ENCODE results near the gene DERL2. TPM values are rescaled to one million over a fixed set of nuclear protein-coding genes. Genes with fewer than 3 reads are reported as not detected.

Gene DERL2
- total and polyA plus RNA-seq, 2 experiments from 2014 or later: 65.0 to 113 TPM

DNA sequence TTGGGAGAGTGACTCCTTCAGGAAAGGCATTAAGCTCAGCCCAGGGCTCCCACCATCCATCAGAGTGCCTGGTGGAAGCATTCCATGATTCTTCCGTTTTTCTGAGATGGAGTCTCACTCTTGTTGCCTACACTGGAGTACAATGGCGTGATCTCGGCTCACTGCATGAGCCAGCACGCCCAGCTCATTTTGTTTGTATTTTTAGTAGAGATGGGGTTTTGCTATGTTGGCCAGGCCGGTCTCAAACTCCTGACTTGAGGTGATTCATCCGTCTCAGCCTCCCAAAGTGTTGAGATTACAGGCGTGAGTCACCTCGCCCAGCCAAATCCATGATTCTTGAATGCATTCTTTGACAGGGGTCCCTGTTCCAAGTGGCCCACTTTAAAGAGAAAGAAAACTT lies 23.5 kb upstream of the DERL2 start:
- Histone ChIP-seq H3K9me2 (ENCODE audit: insufficient read depth) (0 out of 2 replicates have a peak, but pooled peaks cover 3% of the 10 kb centered on the region), H3K4me1 (ENCODE audit: insufficient read depth) (peaks cover 4% of the 10 kb centered on the region), H3K79me2 (replicated peaks; ENCODE audit: insufficient read depth) (no peaks in the 10 kb centered on the region), H4K20me1 (replicated peaks; ENCODE audit: insufficient read depth) (no peaks in the 10 kb centered on the region), H3K4me2 (no peak overlapping the region), H3K27ac (ENCODE audit: low read depth) (no peak overlapping the region), H2AFZ (no peak overlapping the region; the same call in 1 of the 2 replicates), H3K36me3 (ENCODE audit: insufficient read depth) (no peaks in the 10 kb centered on the region), H3K4me3 (no peak overlapping the region), H3K27me3 (ENCODE audit: insufficient read depth) (no peaks in the 10 kb centered on the region), H3F3A (replicated peaks; ENCODE audit: low read depth) (no peaks in the 10 kb centered on the region)
- H3K27ac Mint-ChIP-seq: no peak overlapping the region
- DNase-seq (ENCODE audit: low spot score): no peak
- H3K9me3 Mint-ChIP-seq: no peaks in the 10 kb centered on the region
- no peak overlapping the region for H3K4me3 Mint-ChIP-seq
- no peak for ATAC-seq
- H3K36me3 Mint-ChIP-seq (ENCODE audit: low read depth): no peaks in the 10 kb centered on the region
- no peak for TF ChIP-seq EZH2phosphoT487 (IDR thresholded peaks at IDR 0.05; ENCODE audit: unreplicated experiment)
- TF ChIP-seq, protein P1, sequence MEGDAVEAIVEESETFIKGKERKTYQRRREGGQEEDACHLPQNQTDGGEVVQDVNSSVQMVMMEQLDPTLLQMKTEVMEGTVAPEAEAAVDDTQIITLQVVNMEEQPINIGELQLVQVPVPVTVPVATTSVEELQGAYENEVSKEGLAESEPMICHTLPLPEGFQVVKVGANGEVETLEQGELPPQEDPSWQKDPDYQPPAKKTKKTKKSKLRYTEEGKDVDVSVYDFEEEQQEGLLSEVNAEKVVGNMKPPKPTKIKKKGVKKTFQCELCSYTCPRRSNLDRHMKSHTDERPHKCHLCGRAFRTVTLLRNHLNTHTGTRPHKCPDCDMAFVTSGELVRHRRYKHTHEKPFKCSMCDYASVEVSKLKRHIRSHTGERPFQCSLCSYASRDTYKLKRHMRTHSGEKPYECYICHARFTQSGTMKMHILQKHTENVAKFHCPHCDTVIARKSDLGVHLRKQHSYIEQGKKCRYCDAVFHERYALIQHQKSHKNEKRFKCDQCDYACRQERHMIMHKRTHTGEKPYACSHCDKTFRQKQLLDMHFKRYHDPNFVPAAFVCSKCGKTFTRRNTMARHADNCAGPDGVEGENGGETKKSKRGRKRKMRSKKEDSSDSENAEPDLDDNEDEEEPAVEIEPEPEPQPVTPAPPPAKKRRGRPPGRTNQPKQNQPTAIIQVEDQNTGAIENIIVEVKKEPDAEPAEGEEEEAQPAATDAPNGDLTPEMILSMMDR (conservative IDR thresholded peaks at IDR 0.05; ENCODE audit: low read depth in 2 of 2): no peak
- TF ChIP-seq ZNF114 (CRISPR knock-in tag; IDR thresholded peaks at IDR 0.05): no peak
- no peak for TF ChIP-seq CREB1 (CRISPR knock-in tag; IDR thresholded peaks at IDR 0.05; ENCODE audit: low read depth)
- TF ChIP-seq, protein P2, sequence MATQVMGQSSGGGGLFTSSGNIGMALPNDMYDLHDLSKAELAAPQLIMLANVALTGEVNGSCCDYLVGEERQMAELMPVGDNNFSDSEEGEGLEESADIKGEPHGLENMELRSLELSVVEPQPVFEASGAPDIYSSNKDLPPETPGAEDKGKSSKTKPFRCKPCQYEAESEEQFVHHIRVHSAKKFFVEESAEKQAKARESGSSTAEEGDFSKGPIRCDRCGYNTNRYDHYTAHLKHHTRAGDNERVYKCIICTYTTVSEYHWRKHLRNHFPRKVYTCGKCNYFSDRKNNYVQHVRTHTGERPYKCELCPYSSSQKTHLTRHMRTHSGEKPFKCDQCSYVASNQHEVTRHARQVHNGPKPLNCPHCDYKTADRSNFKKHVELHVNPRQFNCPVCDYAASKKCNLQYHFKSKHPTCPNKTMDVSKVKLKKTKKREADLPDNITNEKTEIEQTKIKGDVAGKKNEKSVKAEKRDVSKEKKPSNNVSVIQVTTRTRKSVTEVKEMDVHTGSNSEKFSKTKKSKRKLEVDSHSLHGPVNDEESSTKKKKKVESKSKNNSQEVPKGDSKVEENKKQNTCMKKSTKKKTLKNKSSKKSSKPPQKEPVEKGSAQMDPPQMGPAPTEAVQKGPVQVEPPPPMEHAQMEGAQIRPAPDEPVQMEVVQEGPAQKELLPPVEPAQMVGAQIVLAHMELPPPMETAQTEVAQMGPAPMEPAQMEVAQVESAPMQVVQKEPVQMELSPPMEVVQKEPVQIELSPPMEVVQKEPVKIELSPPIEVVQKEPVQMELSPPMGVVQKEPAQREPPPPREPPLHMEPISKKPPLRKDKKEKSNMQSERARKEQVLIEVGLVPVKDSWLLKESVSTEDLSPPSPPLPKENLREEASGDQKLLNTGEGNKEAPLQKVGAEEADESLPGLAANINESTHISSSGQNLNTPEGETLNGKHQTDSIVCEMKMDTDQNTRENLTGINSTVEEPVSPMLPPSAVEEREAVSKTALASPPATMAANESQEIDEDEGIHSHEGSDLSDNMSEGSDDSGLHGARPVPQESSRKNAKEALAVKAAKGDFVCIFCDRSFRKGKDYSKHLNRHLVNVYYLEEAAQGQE (IDR thresholded peaks at IDR 0.05; ENCODE audit: unreplicated experiment): no peak
- TF ChIP-seq ZNF331 (CRISPR knock-in tag; IDR thresholded peaks at IDR 0.05; ENCODE audit: low read depth): no peak
- TF ChIP-seq EZH2 (IDR thresholded peaks at IDR 0.05; ENCODE audit: low read depth, unreplicated experiment): no peak
- TF ChIP-seq, protein P3, sequence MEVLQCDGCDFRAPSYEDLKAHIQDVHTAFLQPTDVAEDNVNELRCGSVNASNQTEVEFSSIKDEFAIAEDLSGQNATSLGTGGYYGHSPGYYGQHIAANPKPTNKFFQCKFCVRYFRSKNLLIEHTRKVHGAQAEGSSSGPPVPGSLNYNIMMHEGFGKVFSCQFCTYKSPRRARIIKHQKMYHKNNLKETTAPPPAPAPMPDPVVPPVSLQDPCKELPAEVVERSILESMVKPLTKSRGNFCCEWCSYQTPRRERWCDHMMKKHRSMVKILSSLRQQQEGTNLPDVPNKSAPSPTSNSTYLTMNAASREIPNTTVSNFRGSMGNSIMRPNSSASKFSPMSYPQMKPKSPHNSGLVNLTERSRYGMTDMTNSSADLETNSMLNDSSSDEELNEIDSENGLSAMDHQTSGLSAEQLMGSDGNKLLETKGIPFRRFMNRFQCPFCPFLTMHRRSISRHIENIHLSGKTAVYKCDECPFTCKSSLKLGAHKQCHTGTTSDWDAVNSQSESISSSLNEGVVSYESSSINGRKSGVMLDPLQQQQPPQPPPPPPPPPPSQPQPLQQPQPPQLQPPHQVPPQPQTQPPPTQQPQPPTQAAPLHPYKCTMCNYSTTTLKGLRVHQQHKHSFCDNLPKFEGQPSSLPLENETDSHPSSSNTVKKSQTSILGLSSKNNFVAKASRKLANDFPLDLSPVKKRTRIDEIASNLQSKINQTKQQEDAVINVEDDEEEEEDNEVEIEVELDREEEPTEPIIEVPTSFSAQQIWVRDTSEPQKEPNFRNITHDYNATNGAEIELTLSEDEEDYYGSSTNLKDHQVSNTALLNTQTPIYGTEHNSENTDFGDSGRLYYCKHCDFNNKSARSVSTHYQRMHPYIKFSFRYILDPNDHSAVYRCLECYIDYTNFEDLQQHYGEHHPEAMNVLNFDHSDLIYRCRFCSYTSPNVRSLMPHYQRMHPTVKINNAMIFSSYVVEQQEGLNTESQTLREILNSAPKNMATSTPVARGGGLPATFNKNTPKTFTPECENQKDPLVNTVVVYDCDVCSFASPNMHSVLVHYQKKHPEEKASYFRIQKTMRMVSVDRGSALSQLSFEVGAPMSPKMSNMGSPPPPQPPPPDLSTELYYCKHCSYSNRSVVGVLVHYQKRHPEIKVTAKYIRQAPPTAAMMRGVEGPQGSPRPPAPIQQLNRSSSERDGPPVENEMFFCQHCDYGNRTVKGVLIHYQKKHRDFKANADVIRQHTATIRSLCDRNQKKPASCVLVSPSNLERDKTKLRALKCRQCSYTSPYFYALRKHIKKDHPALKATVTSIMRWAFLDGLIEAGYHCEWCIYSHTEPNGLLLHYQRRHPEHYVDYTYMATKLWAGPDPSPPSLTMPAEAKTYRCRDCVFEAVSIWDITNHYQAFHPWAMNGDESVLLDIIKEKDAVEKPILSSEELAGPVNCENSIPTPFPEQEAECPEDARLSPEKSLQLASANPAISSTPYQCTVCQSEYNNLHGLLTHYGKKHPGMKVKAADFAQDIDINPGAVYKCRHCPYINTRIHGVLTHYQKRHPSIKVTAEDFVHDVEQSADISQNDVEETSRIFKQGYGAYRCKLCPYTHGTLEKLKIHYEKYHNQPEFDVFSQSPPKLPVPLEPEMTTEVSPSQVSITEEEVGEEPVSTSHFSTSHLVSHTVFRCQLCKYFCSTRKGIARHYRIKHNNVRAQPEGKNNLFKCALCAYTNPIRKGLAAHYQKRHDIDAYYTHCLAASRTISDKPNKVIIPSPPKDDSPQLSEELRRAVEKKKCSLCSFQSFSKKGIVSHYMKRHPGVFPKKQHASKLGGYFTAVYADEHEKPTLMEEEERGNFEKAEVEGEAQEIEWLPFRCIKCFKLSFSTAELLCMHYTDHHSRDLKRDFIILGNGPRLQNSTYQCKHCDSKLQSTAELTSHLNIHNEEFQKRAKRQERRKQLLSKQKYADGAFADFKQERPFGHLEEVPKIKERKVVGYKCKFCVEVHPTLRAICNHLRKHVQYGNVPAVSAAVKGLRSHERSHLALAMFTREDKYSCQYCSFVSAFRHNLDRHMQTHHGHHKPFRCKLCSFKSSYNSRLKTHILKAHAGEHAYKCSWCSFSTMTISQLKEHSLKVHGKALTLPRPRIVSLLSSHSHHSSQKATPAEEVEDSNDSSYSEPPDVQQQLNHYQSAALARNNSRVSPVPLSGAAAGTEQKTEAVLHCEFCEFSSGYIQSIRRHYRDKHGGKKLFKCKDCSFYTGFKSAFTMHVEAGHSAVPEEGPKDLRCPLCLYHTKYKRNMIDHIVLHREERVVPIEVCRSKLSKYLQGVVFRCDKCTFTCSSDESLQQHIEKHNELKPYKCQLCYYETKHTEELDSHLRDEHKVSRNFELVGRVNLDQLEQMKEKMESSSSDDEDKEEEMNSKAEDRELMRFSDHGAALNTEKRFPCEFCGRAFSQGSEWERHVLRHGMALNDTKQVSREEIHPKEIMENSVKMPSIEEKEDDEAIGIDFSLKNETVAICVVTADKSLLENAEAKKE (CRISPR knock-in tag; IDR thresholded peaks at IDR 0.05): no peak
- TF ChIP-seq, protein P4, sequence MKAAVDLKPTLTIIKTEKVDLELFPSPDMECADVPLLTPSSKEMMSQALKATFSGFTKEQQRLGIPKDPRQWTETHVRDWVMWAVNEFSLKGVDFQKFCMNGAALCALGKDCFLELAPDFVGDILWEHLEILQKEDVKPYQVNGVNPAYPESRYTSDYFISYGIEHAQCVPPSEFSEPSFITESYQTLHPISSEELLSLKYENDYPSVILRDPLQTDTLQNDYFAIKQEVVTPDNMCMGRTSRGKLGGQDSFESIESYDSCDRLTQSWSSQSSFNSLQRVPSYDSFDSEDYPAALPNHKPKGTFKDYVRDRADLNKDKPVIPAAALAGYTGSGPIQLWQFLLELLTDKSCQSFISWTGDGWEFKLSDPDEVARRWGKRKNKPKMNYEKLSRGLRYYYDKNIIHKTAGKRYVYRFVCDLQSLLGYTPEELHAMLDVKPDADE (IDR thresholded peaks at IDR 0.05): no peak
- no peak for TF ChIP-seq STAT1 (IDR thresholded peaks at IDR 0.05; ENCODE audit: unreplicated experiment)
- TF ChIP-seq POLR2AphosphoS5 (IDR thresholded peaks at IDR 0.05; ENCODE audit: low read depth): no peak
- TF ChIP-seq NANOG (IDR thresholded peaks at IDR 0.05; ENCODE audit: borderline replicate concordance): no peak
- TF ChIP-seq JUNB (IDR thresholded peaks at IDR 0.05; ENCODE audit: unreplicated experiment): no peak
- peaks cover 7% of the 10 kb centered on the region for H3K4me1 Mint-ChIP-seq
- H3K27me3 Mint-ChIP-seq (ENCODE audit: insufficient read depth, low read depth, poor library complexity): peaks cover 3% of the 10 kb centered on the region

Data from GM23338 (cell line).